ENCODE results near the gene ZNF665.
"Not testable (repeated sequence)": the region's sequence is repeated elsewhere in the genome, so short reads cannot be mapped to it uniquely, and the experiment has no call there.

Gene ZNF665

GRCh38 chr19:53156850-53157249 lies 36.3 kb downstream of the ZNF665 start:
- no peak for DNase-seq

- DNase-seq, result no peak
Observed at GRCh38 chr19:53147645-53148044, 45.5 kb downstream of the ZNF665 start.

GRCh38 chr19:53140351-53140750 lies 52.8 kb downstream of the ZNF665 start:
- DNase-seq, result no peak

GRCh38 chr19:53136432-53136831 lies 56.7 kb downstream of the ZNF665 start:
- no peak for DNase-seq

- DNase-seq, result peak; percentile 92
Observed at GRCh38 chr19:53132141-53132991, 60.8 kb downstream of the ZNF665 start, which contains the start of gene ZNF415. Gene ZNF415, minus strand, starts transcription at chr19:53132910. Its CDS starts 10,234 bp downstream, at chr19:53122676.

- DNase-seq, result no peak
Observed at GRCh38 chr19:53131727-53132126, 61.4 kb downstream of the ZNF665 start.

- no peak for DNase-seq
Observed at GRCh38 chr19:53131085-53131590, 62.0 kb downstream of the ZNF665 start.

- DNase-seq, result no peak
Observed at GRCh38 chr19:53130506-53130905, 62.7 kb downstream of the ZNF665 start.

GRCh38 chr19:53126733-53127526 lies 66.2 kb downstream of the ZNF665 start:
- not testable (repeated sequence) for DNase-seq

- no peak for DNase-seq
Observed at GRCh38 chr19:53123400-53123799, 69.8 kb downstream of the ZNF665 start.
